K562 (cell line): Measurements from ENCODE around the gene TMEM129. TPM values are rescaled to one million over a fixed set of nuclear protein-coding genes. Genes with fewer than 3 reads are reported as not detected.

Experiments used
- ATAC-seq: fragments of 200-7000 bp; cut with Tn5 transposase; 3 replicates; pipeline ENCODE4 v1.9.1; 2020; ENCODE audit warnings: moderate library complexity
- BruUV-seq: library from RNA; stranded (reverse); fragments of 400-500 nt; replicated peaks from 2 replicates; lab custom pipeline; 2021; lab: Mats Ljungman, UMichigan
- CTCF ChIA-PET: fragments of 300-600 bp; formaldehyde crosslinking; extraction: SDS; loops from one replicate; lab custom pipeline; 2021; ENCODE audit warnings: low intra/inter-chr PET ratio; lab: Yijun Ruan, JAX
- POLR2A ChIA-PET: fragments of 300-600, 350-650 bp; sonication (Branson Sonifier 250); formaldehyde crosslinking; extraction: SDS; loops from one replicate; lab custom pipeline; 2021; ENCODE audit warnings: antibody characterized with exemption, inconsistent platforms; lab: Yijun Ruan, JAX
- DNase-seq, 4 experiments: peaks; one replicate each; pipeline versions ENCODE4 v3.0.0 to v3.0.0-alpha.2; 2011 to 2018; ENCODE audit warnings: low spot score in 3 of 4, mixed read lengths in 3 of 4; ENCODE audit errors: extremely low read depth in 1 of 4
- FAIRE-seq: peaks from 2 replicates; lab custom pipeline; 2011; peaks lifted over from hg19 to GRCh38; lab: Jason Lieb, UNC
- H2AFZ ChIP-seq: 2 replicates; pipeline ENCODE4 v1.6.0; 2011; ENCODE audit warnings: low read depth, low read length, control low read depth, inconsistent platforms
- H3K27ac ChIP-seq: fragments of 200-600 bp; 3 replicates; pipeline ENCODE4 v1.8.0; 2011; ENCODE audit warnings: low read depth, mild to moderate bottlenecking, control low read depth, inconsistent platforms, low read length, moderate library complexity, mixed read lengths; ENCODE audit errors: extremely low read depth
- H3K27me3 ChIP-seq, 2 experiments: fragments of 300-600 bp in 1 of 2; 2 replicates in 1 of 2; 3 replicates in 1 of 2; pipeline versions ENCODE4 v1.6.0 to v1.8.0; 2011; ENCODE audit warnings: inconsistent platforms in 2 of 2, low read length in 2 of 2, mild to moderate bottlenecking in 1 of 2, mixed read lengths in 1 of 2, moderate library complexity in 1 of 2; ENCODE audit not compliant: control insufficient read depth in 2 of 2, insufficient read depth in 2 of 2
- H3K36me3 ChIP-seq: fragments of 300-600 bp; 3 replicates; pipeline ENCODE4 v1.8.0; 2011; ENCODE audit warnings: mild to moderate bottlenecking, low read length, inconsistent platforms; ENCODE audit not compliant: control insufficient read depth, insufficient read depth
- H3K4me1 ChIP-seq, 2 experiments: fragments of 200-600 bp in 1 of 2; replicated peaks in 1 of 2; 2 replicates in 1 of 2; 3 replicates in 1 of 2; pipeline versions ENCODE4 v1.5.1 to v1.8.0; 2011; ENCODE audit warnings: inconsistent platforms in 2 of 2, low read length in 2 of 2, mild to moderate bottlenecking in 1 of 2, mixed read lengths in 1 of 2, moderate library complexity in 1 of 2; ENCODE audit not compliant: control insufficient read depth in 2 of 2, insufficient read depth in 2 of 2
- H3K4me2 ChIP-seq: 2 replicates; pipeline ENCODE4 v1.6.1; 2011; ENCODE audit warnings: low read length, control low read depth, inconsistent platforms, mixed read lengths; ENCODE audit not compliant: insufficient read depth
- H3K4me3 ChIP-seq: fragments of 200-600 bp; sonication (generic), shearing (Covaris generic); 2 replicates; pipeline ENCODE4 v1.5.1; 2016; ENCODE audit warnings: control low read depth, inconsistent platforms
- H3K79me2 ChIP-seq: fragments of 200-600 bp; 3 replicates; pipeline ENCODE4 v1.8.0; 2011; ENCODE audit warnings: low read length, inconsistent platforms; ENCODE audit not compliant: control insufficient read depth, insufficient read depth
- H3K9ac ChIP-seq, 2 experiments: 2 replicates each; pipeline versions ENCODE4 v1.6.0 to v1.6.1; 2011; ENCODE audit warnings: low read depth in 2 of 2, low read length in 2 of 2, control low read depth in 1 of 2, inconsistent platforms in 1 of 2, mild to moderate bottlenecking in 1 of 2, mixed read lengths in 1 of 2; ENCODE audit not compliant: insufficient read depth in 1 of 2
- H3K9me1 ChIP-seq: one replicate; pipeline ENCODE4 v1.6.0; 2011; ENCODE audit warnings: inconsistent platforms, mild to moderate bottlenecking, low read length, moderate library complexity; ENCODE audit not compliant: control insufficient read depth, insufficient read depth
- H3K9me3 ChIP-seq: replicated peaks from 2 replicates; pipeline ENCODE4 v1.5.1; 2011; ENCODE audit warnings: low read depth, low read length, inconsistent platforms; ENCODE audit not compliant: control insufficient read depth, insufficient read depth
- H4K20me1 ChIP-seq: replicated peaks from 2 replicates; pipeline ENCODE4 v1.6.1; 2011; ENCODE audit warnings: low read length, inconsistent platforms, mixed read lengths; ENCODE audit not compliant: control insufficient read depth, insufficient read depth
- HLTF ChIP-seq: fragments of 450-650 bp; IDR thresholded peaks from 2 replicates; pipeline ENCODE4 v1.6.1; 2016
- JUN ChIP-seq, 2 experiments: sonication (generic) in 1 of 2; formaldehyde crosslinking in 1 of 2; IDR thresholded peaks; 2 replicates each; pipeline versions ENCODE4 v1.6.1 to v1.8.0; 2012 to 2022; ENCODE audit warnings: borderline replicate concordance in 2 of 2, mild to moderate bottlenecking in 2 of 2, improper control_type of control experiment in 1 of 2, low read depth in 1 of 2, low read length in 1 of 2, missing genetic modification reagents in 1 of 2
- KAT7 ChIP-seq: sonication (generic); formaldehyde crosslinking; IDR thresholded peaks from 2 replicates; pipeline ENCODE4 v1.8.0; 2022; ENCODE audit warnings: missing genetic modification reagents, mild to moderate bottlenecking, borderline replicate concordance
- MED1 ChIP-seq: sonication (generic); formaldehyde crosslinking; IDR thresholded peaks from 2 replicates; pipeline ENCODE4 v1.8.1; 2023; ENCODE audit warnings: missing genetic modification reagents, borderline replicate concordance
- MEF2A ChIP-seq: IDR thresholded peaks from 2 replicates; pipeline ENCODE4 v1.6.1; 2011; ENCODE audit warnings: low read depth, mild to moderate bottlenecking, low read length, moderate library complexity; ENCODE audit not compliant: control insufficient read depth
- NCOA2 ChIP-seq, 2 experiments: fragments of 450-650 bp; IDR thresholded peaks; 2 replicates each; pipeline ENCODE4 v1.6.1; 2018; ENCODE audit warnings: mild to moderate bottlenecking in 2 of 2, moderate library complexity in 1 of 2; ENCODE audit not compliant: partially characterized antibody in 2 of 2
- NONO ChIP-seq, 2 experiments: fragments of 200-400 bp in 1 of 2; fragments of 450-650 bp in 1 of 2; formaldehyde crosslinking in 1 of 2; IDR thresholded peaks; 2 replicates each; pipeline ENCODE4 v1.6.1; 2017; ENCODE audit warnings: low read depth in 2 of 2, mild to moderate bottlenecking in 2 of 2, moderate library complexity in 2 of 2, low read length in 1 of 2
- ZKSCAN8 ChIP-seq: fragments of 200-800 bp; sonication (Bioruptor generic); IDR thresholded peaks from 2 replicates; pipeline ENCODE4 v1.6.1; 2016; ENCODE audit warnings: missing genetic modification characterization, missing compliant biosample characterization
- ZNF696 ChIP-seq: fragments of 250-450 bp; sonication (Bioruptor Pico); conservative IDR thresholded peaks from 2 replicates; pipeline ENCODE4 v1.4.0; 2020; ENCODE audit warnings: mild to moderate bottlenecking, moderate library complexity
- ZSCAN29 ChIP-seq: fragments of 450-650 bp; IDR thresholded peaks from 2 replicates; pipeline ENCODE4 v1.6.1; 2017
- WGBS: fragments of 100-300 bp; shearing (Covaris generic); methylation state at CpG from one replicate; pipeline ENCODE4 v1.1.6; 2016; ENCODE audit warnings: low coverage, mixed read lengths; ENCODE audit not compliant: insufficient coverage; ENCODE audit errors: missing lambda C conversion rate; 5-methylcytosine and 5-hydroxymethylcytosine counted together
- in situ Hi-C: fragments of 300-500 bp; cut with MboI; formaldehyde crosslinking; loops from 4 replicates; pipeline ENCODE4 v1.15.0; 2018; ENCODE audit warnings: inconsistent platforms, mixed read lengths
- intact Hi-C: fragments of 100-400 bp; cut with micrococcal nuclease; formaldehyde crosslinking; loops from 2 replicates; pipeline ENCODE4 v1.14.2; 2022
- polyA plus RNA-seq, 8 experiments: library from polyadenylated mRNA; depleted of rRNA in 4 of 8; stranded (reverse) in 5 of 8; unstranded in 3 of 8; fragments of >200 nt; fragmentation: Nextera tagmentation in 2 of 8; fragmentation: Illumina TruSeq in 1 of 8; extraction: Ambion mirVana in 2 of 8; extraction: Trizol in 1 of 8; gene quantifications; 2 replicates each; pipeline versions ENCODE4 v1.2.1 to v1.2.3, GENCODE V29; 2011 to 2014; ENCODE audit warnings: inconsistent platforms in 1 of 8, missing spikeins in 1 of 8
- total RNA-seq, 7 experiments: library from RNA; depleted of rRNA in 6 of 7; stranded (reverse); fragments of >200 nt in 6 of 7; fragmentation: Illumina TruSeq in 2 of 7; extraction: Trizol in 2 of 7; gene quantifications; 2 replicates each; pipeline versions ENCODE4 v1.2.1 to v1.2.3, GENCODE V29; 2011 to 2021; ENCODE audit warnings: low replicate concordance in 1 of 7
- TF ChIP-seq, protein P1 (sequence below): fragments of 450-650 bp; conservative IDR thresholded peaks from 2 replicates; pipeline ENCODE4 v1.6.1; 2016; ENCODE audit warnings: missing genetic modification characterization, low read depth, mild to moderate bottlenecking, missing compliant biosample characterization, moderate library complexity
- TF ChIP-seq, protein P2 (sequence below), 3 experiments: fragments of 200-800 bp in 1 of 3; sonication (Bioruptor generic) in 1 of 3; sonication (generic) in 1 of 3; formaldehyde crosslinking in 1 of 3; IDR thresholded peaks; 2 replicates each; pipeline versions ENCODE4 v1.6.1 to v1.8.0; 2016 to 2022; ENCODE audit warnings: mild to moderate bottlenecking in 2 of 3, missing compliant biosample characterization in 2 of 3, missing genetic modification characterization in 2 of 3, missing genetic modification reagents in 1 of 3
- TF ChIP-seq, protein P3 (sequence below): fragments of 250-450 bp; sonication (Bioruptor Pico); IDR thresholded peaks from 2 replicates; pipeline ENCODE4 v1.8.0; 2021; ENCODE audit warnings: moderate library complexity, mild to moderate bottlenecking, inconsistent platforms
- TF ChIP-seq, protein P4 (sequence below): sonication (generic); formaldehyde crosslinking; IDR thresholded peaks from 2 replicates; pipeline ENCODE4 v1.8.1; 2023; ENCODE audit warnings: mild to moderate bottlenecking, missing genetic modification reagents
- TF ChIP-seq, protein P5 (sequence below): sonication (generic); formaldehyde crosslinking; IDR thresholded peaks from 2 replicates; pipeline ENCODE4 v1.8.0; 2022; ENCODE audit warnings: mild to moderate bottlenecking, missing genetic modification reagents

Gene TMEM129
- total and polyA plus RNA-seq, 9 of the 15 experiments (the other 6 are each of a cell fraction or from before 2014, with no cell fraction given): 0.34 to 47.2 (median 18.8) TPM

DNA sequence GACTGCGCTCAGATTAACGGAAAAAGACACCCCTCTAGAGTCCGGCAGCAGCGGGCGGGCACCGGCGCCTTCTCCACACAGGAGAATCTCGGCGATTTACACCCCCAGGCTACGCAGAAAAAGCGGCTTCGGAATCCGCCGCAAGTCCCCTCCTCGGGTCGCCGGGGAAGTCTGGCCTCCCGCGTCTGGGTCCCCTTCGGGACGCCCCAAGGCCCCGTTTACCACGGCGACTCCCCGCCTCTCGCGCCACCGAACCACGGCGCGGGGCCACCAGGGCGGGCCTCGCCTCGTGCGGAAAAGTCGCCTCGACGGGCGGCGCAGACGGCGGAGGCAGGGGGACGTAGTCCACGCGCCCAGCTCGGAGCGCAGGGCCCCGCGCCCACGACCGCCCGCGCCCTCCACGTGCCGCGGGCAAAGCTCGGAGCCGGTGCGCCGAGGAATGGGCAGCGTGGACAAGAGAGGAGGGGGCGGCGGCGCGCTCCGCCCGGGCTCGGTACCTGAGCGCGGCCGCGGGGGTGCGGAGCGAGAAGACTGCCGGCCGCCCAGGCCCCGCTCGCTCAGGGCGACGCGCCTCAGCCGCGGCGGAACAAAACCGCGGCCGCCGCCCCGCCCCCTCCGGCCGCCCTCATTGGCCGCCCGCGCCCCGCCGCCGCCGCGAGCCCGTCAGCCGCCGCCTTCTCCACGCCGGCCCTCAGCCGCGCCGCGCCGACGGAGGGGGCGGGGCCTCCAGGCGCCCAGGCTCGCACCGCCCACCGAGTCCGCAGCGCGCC is 37.2 kb downstream of the TMEM129 start, which contains the start of gene FAM53A:
TSS of gene FAM53A (minus strand) at position 578 of the 770 bp plus-strand sequence. CDS start 15,572 bp downstream, outside the sequence.
- Histone ChIP-seq H3K27me3 (no peaks in the 10 kb centered on the region), H4K20me1 (no peaks in the 10 kb centered on the region), H3K9ac (peak within 1 kb of the TSS; percentile 69 to 93), H3K4me3 (peak within 1 kb of the TSS; percentile 48), H3K27ac (peak within 1 kb of the TSS; percentile 85), H3K36me3 (no peaks in the 10 kb centered on the region), H2AFZ (peak within 1 kb of the TSS; percentile 84), H3K9me3 (no peaks in the 10 kb centered on the region), H3K4me1 (peaks cover 8 to 31% of the 10 kb centered on the region in 2 experiments; a peak in 3 of 5 replicates), H3K4me2 (peak within 1 kb of the TSS; percentile 70), H3K79me2 (no peaks in the 10 kb centered on the region), H3K9me1 (peaks cover 3% of the 10 kb centered on the region)
- in situ Hi-C loops (no loop called here), intact Hi-C loops (no loop called here)
- FAIRE-seq: peak; percentile 26
- 5% methylated on average over 58 of the region's 118 CpGs for WGBS
- POLR2A ChIA-PET: interaction anchor here (0.7 to 1.4 kb wide), 2 partner anchors 13 to 29 kb away, joined by 5 to 7 read pairs; partner anchors contain the start of gene SLBP
- BruUV-seq: no TSS peak
- DNase-seq: peak; percentile 92 to 96 (median 96)
- peak; percentile 93 for ATAC-seq
- CTCF ChIA-PET: no interaction called here
- TF ChIP-seq NCOA2 (IDR thresholded peaks at IDR 0.05; ENCODE audit: partially characterized antibody in 2 of 2) (no peak), ZKSCAN8 (CRISPR knock-in tag) (no peak), NONO (IDR thresholded peaks at IDR 0.05; ENCODE audit: low read depth in 2 of 2, low read length in 1 of 2) (peak; percentile 64 to 65), ZNF696 (CRISPR knock-in tag) (no peak), JUN (IDR thresholded peaks at IDR 0.05; ENCODE audit: borderline replicate concordance, low read depth, low read length) (no peak), JUN (CRISPR knock-in tag; IDR thresholded peaks at IDR 0.05; ENCODE audit: borderline replicate concordance) (peak; percentile 87; the same call in 1 of the 2 replicates), KAT7 (CRISPR knock-in tag) (peak; percentile 98), HLTF (no peak), MED1 (CRISPR knock-in tag) (no peak), MEF2A (no peak), ZSCAN29 (no peak)
- TF ChIP-seq, protein P1, sequence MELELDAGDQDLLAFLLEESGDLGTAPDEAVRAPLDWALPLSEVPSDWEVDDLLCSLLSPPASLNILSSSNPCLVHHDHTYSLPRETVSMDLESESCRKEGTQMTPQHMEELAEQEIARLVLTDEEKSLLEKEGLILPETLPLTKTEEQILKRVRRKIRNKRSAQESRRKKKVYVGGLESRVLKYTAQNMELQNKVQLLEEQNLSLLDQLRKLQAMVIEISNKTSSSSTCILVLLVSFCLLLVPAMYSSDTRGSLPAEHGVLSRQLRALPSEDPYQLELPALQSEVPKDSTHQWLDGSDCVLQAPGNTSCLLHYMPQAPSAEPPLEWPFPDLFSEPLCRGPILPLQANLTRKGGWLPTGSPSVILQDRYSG: no peak
- TF ChIP-seq, protein P2, sequence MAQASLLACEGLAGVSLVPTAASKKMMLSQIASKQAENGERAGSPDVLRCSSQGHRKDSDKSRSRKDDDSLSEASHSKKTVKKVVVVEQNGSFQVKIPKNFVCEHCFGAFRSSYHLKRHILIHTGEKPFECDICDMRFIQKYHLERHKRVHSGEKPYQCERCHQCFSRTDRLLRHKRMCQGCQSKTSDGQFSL (CRISPR knock-in tag; IDR thresholded peaks at IDR 0.05): peak; percentile 81
- TF ChIP-seq, protein P2 (tag; IDR thresholded peaks at IDR 0.05): no peak
- TF ChIP-seq, protein P3, sequence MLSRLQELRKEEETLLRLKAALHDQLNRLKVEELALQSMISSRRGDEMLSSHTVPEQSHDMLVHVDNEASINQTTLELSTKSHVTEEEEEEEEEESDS (CRISPR knock-in tag): no peak
- TF ChIP-seq, protein P4, sequence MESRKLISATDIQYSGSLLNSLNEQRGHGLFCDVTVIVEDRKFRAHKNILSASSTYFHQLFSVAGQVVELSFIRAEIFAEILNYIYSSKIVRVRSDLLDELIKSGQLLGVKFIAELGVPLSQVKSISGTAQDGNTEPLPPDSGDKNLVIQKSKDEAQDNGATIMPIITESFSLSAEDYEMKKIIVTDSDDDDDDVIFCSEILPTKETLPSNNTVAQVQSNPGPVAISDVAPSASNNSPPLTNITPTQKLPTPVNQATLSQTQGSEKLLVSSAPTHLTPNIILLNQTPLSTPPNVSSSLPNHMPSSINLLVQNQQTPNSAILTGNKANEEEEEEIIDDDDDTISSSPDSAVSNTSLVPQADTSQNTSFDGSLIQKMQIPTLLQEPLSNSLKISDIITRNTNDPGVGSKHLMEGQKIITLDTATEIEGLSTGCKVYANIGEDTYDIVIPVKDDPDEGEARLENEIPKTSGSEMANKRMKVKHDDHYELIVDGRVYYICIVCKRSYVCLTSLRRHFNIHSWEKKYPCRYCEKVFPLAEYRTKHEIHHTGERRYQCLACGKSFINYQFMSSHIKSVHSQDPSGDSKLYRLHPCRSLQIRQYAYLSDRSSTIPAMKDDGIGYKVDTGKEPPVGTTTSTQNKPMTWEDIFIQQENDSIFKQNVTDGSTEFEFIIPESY (CRISPR knock-in tag): peak; percentile 87
- TF ChIP-seq, protein P5, sequence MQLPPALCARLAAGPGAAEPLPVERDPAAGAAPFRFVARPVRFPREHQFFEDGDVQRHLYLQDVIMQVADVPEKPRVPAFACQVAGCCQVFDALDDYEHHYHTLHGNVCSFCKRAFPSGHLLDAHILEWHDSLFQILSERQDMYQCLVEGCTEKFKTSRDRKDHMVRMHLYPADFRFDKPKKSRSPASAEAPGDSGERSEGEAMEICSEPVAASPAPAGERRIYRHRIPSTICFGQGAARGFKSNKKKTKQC (CRISPR knock-in tag): peak; percentile 95
